Activated naive CD4-positive, alpha-beta T cell treated with anti-CD3 and anti-CD28 coated beads, Interleukin-2, amount 10 ng/mL, durations not matched to agents 7 days and 5 days (primary cell): ENCODE data around the gene WNT7A.

Source experiments
- CTCF ChIA-PET: fragments of 350-600 bp; sonication (Branson Sonifier 250); formaldehyde crosslinking; loops from one replicate; lab custom pipeline; 2021; ENCODE audit warnings: antibody characterized with exemption; lab: Charles Lee
- DNase-seq: peaks from one replicate; pipeline ENCODE4 v3.0.0-alpha.2; 2020
- H3K27ac Mint-ChIP-seq: one replicate; pipeline ENCODE4 v1.8.0; 2021; ENCODE audit warnings: mild to moderate bottlenecking, moderate library complexity, mixed read lengths
- H3K27me3 Mint-ChIP-seq: one replicate; pipeline ENCODE4 v1.8.0; 2021; ENCODE audit warnings: mild to moderate bottlenecking, mixed read lengths
- H3K36me3 Mint-ChIP-seq: one replicate; pipeline ENCODE4 v1.8.0; 2021; ENCODE audit warnings: mixed read lengths
- H3K4me1 Mint-ChIP-seq: one replicate; pipeline ENCODE4 v1.8.0; 2021; ENCODE audit warnings: mixed read lengths
- H3K4me3 Mint-ChIP-seq: one replicate; pipeline ENCODE4 v1.8.0; 2021; ENCODE audit warnings: mild to moderate bottlenecking, moderate library complexity, mixed read lengths
- H3K9me3 Mint-ChIP-seq: one replicate; pipeline ENCODE4 v1.8.0; 2021; ENCODE audit warnings: mixed read lengths

The WNT7A gene

GRCh38 chr3:13891492-13892073 lies 11.7 kb upstream of the WNT7A start:
- Mint-ChIP-seq H3K4me1 (peaks cover 45% of the 10 kb centered on the region), H3K27me3 (peaks cover 34% of the 10 kb centered on the region), H3K9me3 (peaks cover 2% of the 10 kb centered on the region), H3K27ac (peak overlapping the region; percentile 96), H3K36me3 (peaks cover 6% of the 10 kb centered on the region), H3K4me3 (peak overlapping the region; percentile 64)
- CTCF ChIA-PET = interaction anchor here (1.0 to 14.2 kb wide), 4 partner anchors 11 to 261 kb away, joined by 3 to 470 read pairs (median 6); no protein-coding TSS in a partner anchor
- no peak for DNase-seq

DNA sequence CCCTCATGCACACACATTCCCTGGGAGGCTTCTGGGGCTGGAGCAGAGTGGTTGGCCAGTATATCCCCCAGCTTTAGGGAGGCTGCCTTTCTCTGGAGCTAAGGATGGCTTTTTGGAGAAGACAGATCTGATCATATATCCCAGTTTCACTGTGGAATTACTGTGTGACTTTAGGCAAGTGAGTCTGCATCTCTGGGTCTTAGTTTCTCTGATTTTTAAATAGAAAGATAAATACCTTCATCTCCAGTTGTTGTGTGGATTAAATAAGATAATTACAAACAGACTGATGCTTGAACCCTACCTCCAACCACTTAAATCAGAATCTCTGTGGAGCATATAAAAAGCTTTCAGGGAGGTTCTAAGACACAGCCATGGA lies 11.1 kb upstream of the WNT7A start:
- CTCF ChIA-PET = interaction anchor here (1.4 to 14.2 kb wide), 3 partner anchors 10 to 262 kb away, joined by 3 to 470 read pairs (median 9); no protein-coding TSS in a partner anchor
- no peak for DNase-seq
- peak overlapping the region; percentile 64 for H3K4me3 Mint-ChIP-seq
- peaks cover 41% of the 10 kb centered on the region for H3K4me1 Mint-ChIP-seq
- peak overlapping the region; percentile 96 for H3K27ac Mint-ChIP-seq
- peaks cover 6% of the 10 kb centered on the region for H3K36me3 Mint-ChIP-seq
- peaks cover 37% of the 10 kb centered on the region for H3K27me3 Mint-ChIP-seq
- H3K9me3 Mint-ChIP-seq = peaks cover 2% of the 10 kb centered on the region

GRCh38 chr3:13890377-13891016 lies 10.6 kb upstream of the WNT7A start:
- peaks cover 2% of the 10 kb centered on the region for H3K9me3 Mint-ChIP-seq
- H3K4me1 Mint-ChIP-seq = peaks cover 38% of the 10 kb centered on the region
- H3K27me3 Mint-ChIP-seq = peaks cover 35% of the 10 kb centered on the region
- peak; percentile 78 for DNase-seq
- H3K27ac Mint-ChIP-seq = peak overlapping the region; percentile 96
- CTCF ChIA-PET = interaction anchor here (1.1 to 14.2 kb wide), 4 partner anchors 9 to 262 kb away, joined by 3 to 470 read pairs (median 6); no protein-coding TSS in a partner anchor
- H3K36me3 Mint-ChIP-seq = peaks cover 6% of the 10 kb centered on the region
- peak overlapping the region; percentile 64 for H3K4me3 Mint-ChIP-seq

DNA sequence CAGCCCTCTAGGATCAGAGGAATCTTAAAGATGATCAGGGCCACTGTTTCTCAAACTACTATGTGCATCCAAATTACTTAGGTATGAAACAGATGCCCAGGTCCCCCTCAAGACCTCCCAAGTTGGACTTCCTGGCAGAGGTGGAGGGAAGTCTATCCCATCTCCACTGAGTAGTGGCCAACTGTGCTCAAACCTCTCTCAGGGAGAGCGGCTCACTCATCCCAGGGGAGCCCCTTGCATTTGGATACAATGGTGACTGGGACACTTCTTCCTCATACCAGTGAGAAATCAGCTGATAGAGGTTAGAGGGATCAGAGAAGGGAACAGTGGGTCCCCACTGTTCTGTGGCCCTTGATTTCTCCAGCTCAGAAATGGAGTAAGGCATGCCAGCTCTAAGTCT lies 8.7 kb upstream of the WNT7A start:
- DNase-seq = no peak
- Mint-ChIP-seq H3K4me1 (peaks cover 33% of the 10 kb centered on the region), H3K27ac (no peak overlapping the region), H3K27me3 (peaks cover 38% of the 10 kb centered on the region), H3K36me3 (peaks cover 4% of the 10 kb centered on the region), H3K4me3 (no peak overlapping the region), H3K9me3 (peaks cover 1% of the 10 kb centered on the region)
- CTCF ChIA-PET = interaction anchor here (14.2 kb wide), 1 partner anchor 232 kb away, joined by 470 read pairs; no protein-coding TSS in a partner anchor

- Mint-ChIP-seq H3K4me1 (peaks cover 33% of the 10 kb centered on the region), H3K36me3 (peaks cover 4% of the 10 kb centered on the region), H3K27ac (no peak overlapping the region), H3K9me3 (no peaks in the 10 kb centered on the region), H3K4me3 (no peak overlapping the region), H3K27me3 (peaks cover 45% of the 10 kb centered on the region)
- no peak for DNase-seq
- CTCF ChIA-PET = interaction anchor here (1.2 to 14.2 kb wide), 2 partner anchors 9 to 231 kb away, joined by 3 to 470 read pairs; no protein-coding TSS in a partner anchor
Measured at GRCh38 chr3:13887495-13888300, 7.8 kb upstream of the WNT7A start.

DNA sequence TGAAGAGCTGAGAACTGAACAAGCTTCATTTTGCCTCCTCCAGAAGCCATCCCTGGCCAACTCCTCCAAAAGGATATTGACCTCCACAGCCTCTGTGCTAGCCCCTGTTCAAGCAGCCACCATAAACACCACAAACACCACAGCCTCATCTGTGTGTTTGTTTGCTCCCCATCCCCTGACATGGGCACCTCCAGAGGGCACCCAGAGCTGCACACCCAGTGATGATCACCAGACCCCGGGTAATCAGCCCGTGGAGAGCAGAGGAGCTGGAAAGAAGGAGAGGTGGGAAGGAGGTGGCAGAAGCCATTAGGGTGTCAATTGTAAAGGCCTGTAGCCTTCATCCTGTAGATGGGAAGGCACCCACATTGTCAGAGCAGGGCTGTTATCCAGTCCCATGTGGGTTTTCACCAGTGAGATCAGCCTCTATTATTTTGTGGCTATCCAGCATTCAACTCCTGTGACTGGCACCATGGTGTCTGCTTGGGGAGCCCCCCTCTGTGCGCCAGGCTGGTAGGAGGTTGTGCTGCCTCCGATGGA lies 6.8 kb upstream of the WNT7A start:
- H3K27me3 Mint-ChIP-seq = peaks cover 55% of the 10 kb centered on the region
- peaks cover 26% of the 10 kb centered on the region for H3K4me1 Mint-ChIP-seq
- no peaks in the 10 kb centered on the region for H3K9me3 Mint-ChIP-seq
- H3K27ac Mint-ChIP-seq = no peak overlapping the region
- H3K36me3 Mint-ChIP-seq = peaks cover 4% of the 10 kb centered on the region
- CTCF ChIA-PET = interaction anchor here (1.0 to 14.2 kb wide), 3 partner anchors 10 to 230 kb away, joined by 3 to 470 read pairs (median 4); no protein-coding TSS in a partner anchor
- no peak overlapping the region for H3K4me3 Mint-ChIP-seq
- DNase-seq = no peak

DNA sequence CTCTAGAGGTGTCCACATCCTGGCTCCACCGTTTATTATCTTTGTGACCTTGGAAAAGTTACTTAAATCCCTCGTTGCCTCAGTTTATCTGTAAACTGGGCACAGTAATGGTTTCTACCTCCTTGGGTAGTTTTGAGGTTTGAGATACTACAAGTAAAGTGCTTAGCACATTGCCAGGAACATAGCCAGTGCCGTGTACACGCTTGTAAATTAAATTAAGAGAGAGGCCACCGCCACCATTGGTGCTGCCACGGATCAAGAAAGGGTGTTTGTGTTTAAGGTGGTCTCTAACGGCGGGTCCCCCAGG lies 5.8 kb upstream of the WNT7A start:
- Mint-ChIP-seq H3K36me3 (peaks cover 2% of the 10 kb centered on the region), H3K27me3 (peaks cover 65% of the 10 kb centered on the region), H3K4me3 (no peak overlapping the region), H3K9me3 (no peaks in the 10 kb centered on the region), H3K27ac (no peak overlapping the region), H3K4me1 (peaks cover 19% of the 10 kb centered on the region)
- no peak for DNase-seq
- CTCF ChIA-PET = interaction anchor here (0.9 to 14.2 kb wide), 7 partner anchors 10 to 237 kb away, joined by 3 to 470 read pairs (median 4); no protein-coding TSS in a partner anchor

- H3K27me3 Mint-ChIP-seq = peaks cover 66% of the 10 kb centered on the region
- peaks cover 13% of the 10 kb centered on the region for H3K4me1 Mint-ChIP-seq
- no peaks in the 10 kb centered on the region for H3K9me3 Mint-ChIP-seq
- CTCF ChIA-PET = interaction anchor here (0.8 to 14.2 kb wide), 11 partner anchors 10 to 389 kb away, joined by 3 to 470 read pairs (median 4); no protein-coding TSS in a partner anchor
- no peak overlapping the region for H3K4me3 Mint-ChIP-seq
- peak; percentile 84 for DNase-seq
- H3K27ac Mint-ChIP-seq = no peak overlapping the region
- no peaks in the 10 kb centered on the region for H3K36me3 Mint-ChIP-seq
Measured at GRCh38 chr3:13884851-13885703, 5.2 kb upstream of the WNT7A start.

GRCh38 chr3:13883681-13884080 lies 3.8 kb upstream of the WNT7A start:
- Mint-ChIP-seq H3K4me3 (no peak overlapping the region), H3K9me3 (no peaks in the 10 kb centered on the region), H3K27ac (no peak overlapping the region), H3K27me3 (peaks cover 77% of the 10 kb centered on the region), H3K4me1 (peaks cover 13% of the 10 kb centered on the region), H3K36me3 (no peaks in the 10 kb centered on the region)
- CTCF ChIA-PET = interaction anchor here (1.0 to 14.2 kb wide), 6 partner anchors 12 to 387 kb away, joined by 3 to 470 read pairs (median 6); no protein-coding TSS in a partner anchor
- DNase-seq = no peak

GRCh38 chr3:13882876-13883275 lies 3.0 kb upstream of the WNT7A start:
- no peak for DNase-seq
- H3K27me3 Mint-ChIP-seq = peaks cover 82% of the 10 kb centered on the region
- no peak overlapping the region for H3K4me3 Mint-ChIP-seq
- peaks cover 18% of the 10 kb centered on the region for H3K4me1 Mint-ChIP-seq
- CTCF ChIA-PET = interaction anchor here (0.7 to 14.2 kb wide), 2 partner anchors 104 to 227 kb away, joined by 3 to 470 read pairs; no protein-coding TSS in a partner anchor
- no peak overlapping the region for H3K27ac Mint-ChIP-seq
- H3K36me3 Mint-ChIP-seq = no peaks in the 10 kb centered on the region
- no peaks in the 10 kb centered on the region for H3K9me3 Mint-ChIP-seq

DNA sequence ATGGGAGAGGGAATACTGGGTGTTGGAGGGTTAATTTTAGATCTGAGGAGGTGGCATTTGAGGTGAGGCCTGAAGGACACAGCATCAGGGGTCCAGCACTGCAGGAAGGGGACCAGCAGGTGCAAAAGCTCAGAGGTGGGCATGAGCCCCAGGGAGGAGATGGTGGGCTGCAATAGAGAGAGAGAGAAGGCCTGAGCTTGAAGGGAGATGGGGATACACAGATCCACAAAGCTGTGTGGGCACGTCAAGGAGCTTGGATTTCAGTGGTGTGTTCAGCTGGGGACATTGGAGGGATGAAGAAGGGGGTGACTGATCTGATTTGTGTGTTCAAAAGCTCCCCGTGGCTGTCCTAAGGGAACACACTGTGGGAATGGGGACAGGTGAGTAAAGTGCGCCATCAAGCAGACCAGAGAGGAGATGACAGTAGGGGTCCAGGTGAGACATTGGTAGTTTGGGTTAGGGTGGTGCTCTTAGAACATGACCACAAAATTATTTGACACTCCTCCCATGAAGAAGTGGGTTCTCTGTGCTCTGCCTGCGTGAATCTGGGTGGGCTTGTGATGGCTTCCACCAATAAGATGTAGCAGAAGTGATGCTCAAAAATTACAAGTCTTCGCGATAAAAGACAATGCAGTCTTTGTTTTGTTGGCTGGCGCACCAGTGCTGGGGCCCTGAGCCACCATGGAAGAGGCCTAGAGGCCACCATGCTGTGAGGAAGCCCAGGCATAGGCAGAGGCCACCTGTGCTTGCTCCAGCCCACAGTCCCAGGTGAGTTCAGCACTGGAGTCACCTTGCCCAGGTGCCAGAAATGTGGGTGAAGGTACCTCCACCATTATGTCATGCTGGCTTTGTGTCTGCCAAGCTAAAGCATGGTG lies 1.9 kb upstream of the WNT7A start:
- H3K4me1 Mint-ChIP-seq = peaks cover 18% of the 10 kb centered on the region

DNA sequence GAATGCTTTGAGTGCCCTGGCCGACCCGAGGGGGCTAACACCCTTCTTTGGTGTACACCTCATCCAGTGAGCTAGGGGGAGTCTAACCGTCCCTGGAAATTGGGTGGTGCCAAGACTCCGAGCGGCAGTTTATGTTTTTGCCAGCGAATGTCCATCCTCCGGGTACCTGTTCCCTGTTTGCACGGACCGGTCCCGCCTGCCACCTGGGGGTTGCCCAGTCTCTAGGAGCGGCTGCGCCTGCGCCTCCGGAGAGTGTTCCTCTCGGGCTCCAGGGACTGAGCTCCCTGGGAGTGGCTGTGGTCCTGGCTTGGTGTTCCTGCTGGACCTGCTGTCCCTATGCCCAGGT lies 913 bp upstream of the WNT7A start:
- Mint-ChIP-seq H3K36me3 (no peaks in the 10 kb centered on the region), H3K27ac (no peak overlapping the region), H3K4me1 (peaks cover 18% of the 10 kb centered on the region), H3K9me3 (no peaks in the 10 kb centered on the region), H3K4me3 (peak overlapping the region; percentile 1), H3K27me3 (peaks cover 92% of the 10 kb centered on the region)
- CTCF ChIA-PET = interaction anchor here (0.6 to 14.2 kb wide), 19 partner anchors 11 to 778 kb away, joined by 3 to 470 read pairs (median 3); partner anchors contain the start of gene HDAC11
- DNase-seq = no peak

More for the DNA sequence above, 1.9 kb upstream of the WNT7A start:
- Mint-ChIP-seq H3K27ac (peak overlapping the region; percentile 39), H3K4me3 (no peak overlapping the region), H3K9me3 (no peaks in the 10 kb centered on the region), H3K27me3 (peaks cover 87% of the 10 kb centered on the region), H3K36me3 (no peaks in the 10 kb centered on the region)
- CTCF ChIA-PET = interaction anchor here (0.8 to 14.2 kb wide), 11 partner anchors 10 to 402 kb away, joined by 3 to 470 read pairs (median 4); partner anchors contain the start of gene HDAC11
- no peak for DNase-seq
